ENCODE data around the gene SNPH.
"Not testable (repeated sequence)": the region's sequence is repeated elsewhere in the genome, so short reads cannot be mapped to it uniquely, and the experiment has no call there.

Gene SNPH, protein sequence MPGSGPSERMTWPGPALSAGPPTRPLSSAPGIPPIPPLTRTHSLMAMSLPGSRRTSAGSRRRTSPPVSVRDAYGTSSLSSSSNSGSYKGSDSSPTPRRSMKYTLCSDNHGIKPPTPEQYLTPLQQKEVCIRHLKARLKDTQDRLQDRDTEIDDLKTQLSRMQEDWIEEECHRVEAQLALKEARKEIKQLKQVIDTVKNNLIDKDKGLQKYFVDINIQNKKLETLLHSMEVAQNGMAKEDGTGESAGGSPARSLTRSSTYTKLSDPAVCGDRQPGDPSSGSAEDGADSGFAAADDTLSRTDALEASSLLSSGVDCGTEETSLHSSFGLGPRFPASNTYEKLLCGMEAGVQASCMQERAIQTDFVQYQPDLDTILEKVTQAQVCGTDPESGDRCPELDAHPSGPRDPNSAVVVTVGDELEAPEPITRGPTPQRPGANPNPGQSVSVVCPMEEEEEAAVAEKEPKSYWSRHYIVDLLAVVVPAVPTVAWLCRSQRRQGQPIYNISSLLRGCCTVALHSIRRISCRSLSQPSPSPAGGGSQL

GRCh38 chr20:1266167-1266973 is at the start of gene SNPH:
Gene SNPH (plus strand): TSS chr20:1266294. CDS start chr20:1296240, 29,946 bp downstream.
- Histone ChIP-seq H3K4me3 (ENCODE audit: low read length in 2 of 2) (peak within 1 kb of the TSS; percentile 75 to 79), H3K36me3 (ENCODE audit: control insufficient read depth in 2 of 2, insufficient read depth in 2 of 2, low read length in 2 of 2) (peaks cover 0 to 6% of the 10 kb centered on the region in 2 donors), H3K9me3 (ENCODE audit: control insufficient read depth in 2 of 2, low read length in 2 of 2) (no peaks in the 10 kb centered on the region), H3K9ac (ENCODE audit: low read length in 2 of 2) (peak within 1 kb of the TSS; percentile 81 to 89), H3K27ac (ENCODE audit: low read length) (peak within 1 kb of the TSS; percentile 41), H3K27me3 (ENCODE audit: control insufficient read depth in 1 of 2, insufficient read depth in 2 of 2, low read length in 2 of 2) (peaks cover 0 to 7% of the 10 kb centered on the region in 2 donors), H3K4me1 (ENCODE audit: control insufficient read depth, insufficient read depth, low read length) (peaks cover 12% of the 10 kb centered on the region)

GRCh38 chr20:1216527-1217427 is 49.3 kb upstream of the SNPH start:
- H3K9ac ChIP-seq (ENCODE audit: low read length in 2 of 2); H3K4me1 ChIP-seq (ENCODE audit: control insufficient read depth, insufficient read depth, low read length); H3K4me3 ChIP-seq (ENCODE audit: low read length in 2 of 2); H3K36me3 ChIP-seq (ENCODE audit: control insufficient read depth in 2 of 2, insufficient read depth in 2 of 2, low read length in 2 of 2); H3K9me3 ChIP-seq (ENCODE audit: control insufficient read depth in 2 of 2, low read length in 2 of 2); H3K27ac ChIP-seq (ENCODE audit: low read length): not testable (repeated sequence)
- peaks cover 4 to 10% of the 10 kb centered on the region in 2 donors for H3K27me3 ChIP-seq (ENCODE audit: control insufficient read depth in 1 of 2, insufficient read depth in 2 of 2, low read length in 2 of 2)

DNA sequence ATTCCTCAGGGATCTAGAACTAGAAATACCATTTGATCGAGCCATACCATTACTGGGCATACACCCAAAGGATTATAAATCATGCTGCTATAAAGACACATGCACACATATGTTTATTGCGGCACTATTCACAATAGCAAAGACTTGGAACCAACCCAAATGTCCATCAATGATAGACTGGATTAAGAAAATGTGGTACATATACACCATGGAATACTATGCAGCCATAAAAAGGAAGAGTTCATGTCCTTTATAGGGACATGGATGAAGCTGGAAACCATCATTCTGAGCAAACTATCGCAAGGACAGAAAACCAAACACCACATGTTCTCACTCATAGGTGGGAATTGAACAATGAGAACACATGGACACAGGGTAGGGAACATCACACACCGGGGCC is 43.3 kb upstream of the SNPH start:
- H3K9me3 ChIP-seq (ENCODE audit: control insufficient read depth in 2 of 2, low read length in 2 of 2); H3K36me3 ChIP-seq (ENCODE audit: control insufficient read depth in 2 of 2, insufficient read depth in 2 of 2, low read length in 2 of 2); H3K27ac ChIP-seq (ENCODE audit: low read length); H3K9ac ChIP-seq (ENCODE audit: low read length in 2 of 2); H3K4me3 ChIP-seq (ENCODE audit: low read length in 2 of 2); H3K4me1 ChIP-seq (ENCODE audit: control insufficient read depth, insufficient read depth, low read length): not testable (repeated sequence)
- H3K27me3 ChIP-seq (ENCODE audit: control insufficient read depth in 1 of 2, insufficient read depth in 2 of 2, low read length in 2 of 2): peaks cover 0 to 19% of the 10 kb centered on the region in 2 donors

DNA sequence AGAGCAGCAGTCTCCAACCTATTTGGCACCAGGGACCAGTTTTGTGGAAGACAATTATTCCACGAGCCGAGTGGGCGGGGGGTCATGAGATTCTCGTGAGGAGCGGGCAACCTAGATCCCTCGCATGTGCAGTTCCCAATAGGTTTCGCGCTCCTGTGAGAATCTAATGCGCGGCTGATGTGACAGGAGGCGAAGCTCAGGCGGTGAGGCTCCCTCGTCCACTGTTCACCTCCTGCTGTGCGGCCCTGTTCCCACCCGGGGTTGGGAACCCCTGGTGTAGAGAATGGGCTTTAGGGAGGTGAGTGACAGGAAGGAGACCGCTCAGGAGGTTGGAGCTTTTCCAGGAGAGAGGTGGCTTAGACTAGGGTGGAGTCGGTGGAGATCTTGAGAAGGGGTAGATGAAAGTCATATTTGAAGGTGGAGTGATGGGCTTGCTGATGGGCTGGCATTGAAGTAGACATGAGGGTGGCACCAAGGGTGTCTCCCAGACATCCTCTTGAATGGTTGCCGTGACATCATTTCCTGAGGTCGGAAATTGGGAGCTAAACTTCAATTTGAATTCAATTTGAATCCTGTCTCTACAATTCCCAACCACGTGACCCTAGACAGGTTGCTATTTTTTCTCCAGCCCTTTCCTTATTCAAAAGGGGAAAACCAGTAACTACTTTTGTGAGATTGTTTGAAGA is 41.7 kb upstream of the SNPH start:
- Histone ChIP-seq H3K27me3 (ENCODE audit: control insufficient read depth in 1 of 2, insufficient read depth in 2 of 2, low read length in 2 of 2) (peaks cover 0 to 28% of the 10 kb centered on the region in 2 donors), H3K9ac (ENCODE audit: low read length in 2 of 2) (no peak overlapping the region)

DNA sequence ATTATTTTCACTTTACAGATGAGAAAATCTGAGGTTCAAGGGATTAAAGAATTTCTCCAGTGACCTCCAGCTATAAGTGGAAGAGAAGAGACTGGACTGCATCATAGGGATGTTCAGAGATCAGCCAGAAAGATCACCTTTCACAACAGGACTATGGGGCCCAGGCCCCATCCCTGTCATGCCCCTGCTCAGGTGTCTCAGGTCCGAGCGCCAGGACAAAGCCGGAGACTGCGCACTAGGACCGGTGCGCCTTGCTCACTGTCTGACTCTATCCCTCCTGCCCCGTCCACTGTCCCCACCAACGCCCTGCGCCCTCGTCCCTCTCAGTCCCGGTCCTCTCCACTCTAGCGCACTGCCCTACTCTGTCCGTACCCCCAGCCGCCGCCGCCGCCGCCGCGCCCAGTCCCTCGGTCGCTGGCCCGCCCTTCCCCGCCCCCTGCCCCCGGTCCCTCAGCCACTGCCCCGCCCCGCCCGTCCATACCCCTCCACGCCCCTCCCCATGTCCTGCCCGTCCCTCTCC is 40.8 kb upstream of the SNPH start:
- Histone ChIP-seq H3K9ac (ENCODE audit: low read length in 2 of 2) (no peak overlapping the region), H3K4me3 (ENCODE audit: low read length in 2 of 2) (peak overlapping the region in 1 of 2 donors; percentile 52), H3K27ac (ENCODE audit: low read length) (no peak overlapping the region), H3K27me3 (ENCODE audit: control insufficient read depth in 1 of 2, insufficient read depth in 2 of 2, low read length in 2 of 2) (peaks cover 0 to 37% of the 10 kb centered on the region in 2 donors), H3K9me3 (ENCODE audit: control insufficient read depth in 2 of 2, low read length in 2 of 2) (no peaks in the 10 kb centered on the region), H3K4me1 (ENCODE audit: control insufficient read depth, insufficient read depth, low read length) (peaks cover 7% of the 10 kb centered on the region), H3K36me3 (ENCODE audit: control insufficient read depth in 2 of 2, insufficient read depth in 2 of 2, low read length in 2 of 2) (no peaks in the 10 kb centered on the region)

More for the DNA sequence above, 41.7 kb upstream of the SNPH start:
- Histone ChIP-seq H3K4me3 (ENCODE audit: low read length in 2 of 2) (no peak overlapping the region), H3K27ac (ENCODE audit: low read length) (no peak overlapping the region), H3K9me3 (ENCODE audit: control insufficient read depth in 2 of 2, low read length in 2 of 2) (no peaks in the 10 kb centered on the region), H3K4me1 (ENCODE audit: control insufficient read depth, insufficient read depth, low read length) (peaks cover 7% of the 10 kb centered on the region), H3K36me3 (ENCODE audit: control insufficient read depth in 2 of 2, insufficient read depth in 2 of 2, low read length in 2 of 2) (no peaks in the 10 kb centered on the region)

DNA sequence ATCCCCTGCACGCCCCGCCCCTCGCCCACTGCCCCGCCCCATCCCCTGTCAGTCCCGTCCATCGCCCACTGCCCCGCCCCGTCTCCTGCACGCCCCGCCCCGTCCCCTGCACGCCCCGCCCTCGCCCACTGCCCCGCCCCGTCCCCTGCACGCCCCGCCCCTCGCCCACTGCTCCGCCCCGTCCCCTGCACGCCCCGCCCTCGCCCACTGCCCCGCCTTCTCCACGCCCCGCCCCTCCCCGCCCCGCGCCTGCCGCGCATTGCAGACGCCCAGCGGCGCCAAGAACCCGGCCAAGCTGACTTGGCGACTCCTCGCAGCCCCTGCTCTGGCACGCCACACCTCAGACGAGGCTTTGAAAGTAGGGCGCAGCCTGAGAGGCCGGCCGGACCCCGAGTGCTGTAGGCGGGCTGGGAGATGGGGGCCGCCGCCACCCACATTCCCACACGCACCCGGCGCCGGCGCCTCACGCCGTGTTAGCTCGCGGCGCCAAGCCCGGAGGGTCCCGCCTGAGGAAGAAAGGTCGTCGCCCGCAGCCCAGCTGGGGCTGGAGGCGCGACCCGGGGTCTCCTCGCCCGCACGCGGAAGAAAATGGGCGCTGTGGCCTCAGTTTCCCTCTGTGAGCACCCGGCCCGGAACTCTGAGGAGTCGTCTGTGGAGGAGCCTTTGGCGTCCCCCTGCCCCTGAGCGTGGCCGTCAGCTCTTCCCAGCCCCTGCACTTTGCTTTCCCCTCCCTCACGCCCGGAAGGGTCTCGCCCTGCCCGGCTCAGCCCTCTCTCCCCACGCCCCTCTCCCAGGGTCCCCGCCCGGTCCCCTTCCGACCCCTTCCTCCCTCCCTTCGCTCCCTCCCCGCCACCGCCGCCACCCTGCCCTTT is 40.1 kb upstream of the SNPH start, which contains the start of gene RAD21L1:
Gene RAD21L1 (plus strand): TSS at position 262 of the 872 bp plus-strand sequence. CDS start 2,410 bp downstream, outside the sequence.
- Histone ChIP-seq H3K4me3 (ENCODE audit: low read length in 2 of 2) (peak within 1 kb of the TSS; percentile 55 to 68), H3K4me1 (ENCODE audit: control insufficient read depth, insufficient read depth, low read length) (peaks cover 7% of the 10 kb centered on the region), H3K9ac (ENCODE audit: low read length in 2 of 2) (no peak within 1 kb of the TSS), H3K27me3 (ENCODE audit: control insufficient read depth in 1 of 2, insufficient read depth in 2 of 2, low read length in 2 of 2) (peaks cover 0 to 41% of the 10 kb centered on the region in 2 donors), H3K27ac (ENCODE audit: low read length) (no peak within 1 kb of the TSS), H3K36me3 (ENCODE audit: control insufficient read depth in 2 of 2, insufficient read depth in 2 of 2, low read length in 2 of 2) (no peaks in the 10 kb centered on the region), H3K9me3 (ENCODE audit: control insufficient read depth in 2 of 2, low read length in 2 of 2) (no peaks in the 10 kb centered on the region)

- Histone ChIP-seq H3K27me3 (ENCODE audit: control insufficient read depth in 1 of 2, insufficient read depth in 2 of 2, low read length in 2 of 2) (peaks cover 0 to 45% of the 10 kb centered on the region in 2 donors), H3K36me3 (ENCODE audit: control insufficient read depth in 2 of 2, insufficient read depth in 2 of 2, low read length in 2 of 2) (no peaks in the 10 kb centered on the region), H3K4me3 (ENCODE audit: low read length in 2 of 2) (no peak overlapping the region), H3K9me3 (ENCODE audit: control insufficient read depth in 2 of 2, low read length in 2 of 2) (no peaks in the 10 kb centered on the region), H3K27ac (ENCODE audit: low read length) (no peak overlapping the region), H3K9ac (ENCODE audit: low read length in 2 of 2) (no peak overlapping the region), H3K4me1 (ENCODE audit: control insufficient read depth, insufficient read depth, low read length) (peaks cover 7% of the 10 kb centered on the region)
Observed at GRCh38 chr20:1229541-1229940, 36.6 kb upstream of the SNPH start.

DNA sequence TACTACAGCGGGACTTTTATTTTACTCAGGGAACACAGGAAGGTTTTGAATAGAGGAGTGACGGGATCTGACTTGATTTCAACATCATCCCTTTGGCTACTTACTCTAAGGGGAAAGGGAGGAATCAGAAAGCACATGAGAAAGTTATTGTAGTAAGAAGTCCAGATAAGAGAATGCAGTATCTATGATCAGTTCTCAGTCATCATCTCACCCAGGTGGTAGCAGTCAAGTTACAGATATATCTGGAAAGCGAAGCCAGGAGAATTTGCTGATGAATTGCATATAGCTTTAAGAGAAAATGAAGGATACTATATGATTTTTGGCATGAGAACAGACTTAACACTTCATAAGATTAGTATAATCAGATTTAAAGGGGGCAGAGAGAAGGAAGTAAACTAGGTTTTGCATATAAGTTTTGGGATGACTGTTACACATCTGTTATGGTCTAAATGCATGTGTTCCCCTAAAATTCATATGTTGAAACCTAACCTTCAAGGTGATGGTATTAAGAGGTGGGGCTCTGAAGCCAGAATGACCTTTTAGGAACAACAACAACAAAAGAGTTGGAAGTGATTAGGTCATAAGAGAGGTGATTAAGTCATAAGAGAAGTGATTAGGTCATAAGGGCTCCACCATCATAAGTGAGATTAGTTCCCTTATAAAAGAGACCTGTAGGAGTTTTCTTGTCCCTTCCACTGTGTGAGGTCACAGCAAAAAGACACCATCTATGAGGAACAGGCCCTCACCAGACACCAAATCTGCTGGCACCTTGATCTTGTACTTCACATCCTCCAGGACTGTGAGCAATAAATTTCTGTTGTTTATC is 33.6 kb upstream of the SNPH start:
- no peaks in the 10 kb centered on the region for H3K4me1 ChIP-seq (ENCODE audit: control insufficient read depth, insufficient read depth, low read length)
- H3K9me3 ChIP-seq (ENCODE audit: control insufficient read depth in 2 of 2, low read length in 2 of 2): no peaks in the 10 kb centered on the region
- H3K4me3 ChIP-seq (ENCODE audit: low read length in 2 of 2): no peak overlapping the region
- H3K36me3 ChIP-seq (ENCODE audit: control insufficient read depth in 2 of 2, insufficient read depth in 2 of 2, low read length in 2 of 2): no peaks in the 10 kb centered on the region
- no peak overlapping the region for H3K27ac ChIP-seq (ENCODE audit: low read length)
- peaks cover 0 to 29% of the 10 kb centered on the region in 2 donors for H3K27me3 ChIP-seq (ENCODE audit: control insufficient read depth in 1 of 2, insufficient read depth in 2 of 2, low read length in 2 of 2)
- no peak overlapping the region for H3K9ac ChIP-seq (ENCODE audit: low read length in 2 of 2)
